Tibial artery (tissue), 4 donors: ENCODE results near the gene CD109.
"Not testable (repeated sequence)": the region's sequence is repeated elsewhere in the genome, so short reads cannot be mapped to it uniquely, and the experiment has no call there.

Source experiments
- DNase-seq, 2 donors: peaks; one replicate each; pipeline ENCODE4 v3.0.0-alpha.2; 2019
- H3K27ac ChIP-seq, 2 donors: fragments of 200-600 bp; sonication (generic) in 1 of 2; 1 replicate in 1 of 2; 2 replicates in 1 of 2; pipeline ENCODE4 v1.5.1; 2018 to 2019; ENCODE audit warnings: mild to moderate bottlenecking in 1 of 2
- H3K27me3 ChIP-seq, 2 donors: fragments of 200-600 bp; sonication (generic) in 1 of 2; one replicate each; pipeline versions ENCODE4 v1.5.1 to v1.6.0; 2016 to 2019
- H3K36me3 ChIP-seq, 3 donors: fragments of 200-600 bp; sonication (generic) in 2 of 3; one replicate each; pipeline ENCODE4 v1.5.1; 2016 to 2019; ENCODE audit warnings: mild to moderate bottlenecking in 2 of 3
- H3K4me1 ChIP-seq, 4 donors: fragments of 200-600 bp; sonication (generic) in 2 of 4; 1 replicate in 3 of 4; 2 replicates in 1 of 4; pipeline ENCODE4 v1.5.1; 2016 to 2019
- H3K4me3 ChIP-seq, 2 donors: fragments of 200-600 bp; sonication (generic) in 1 of 2; 1 replicate in 1 of 2; 2 replicates in 1 of 2; pipeline ENCODE4 v1.5.1; 2018 to 2019; ENCODE audit warnings: mild to moderate bottlenecking in 2 of 2
- H3K9me3 ChIP-seq, 3 donors: fragments of 200-600 bp; sonication (generic) in 1 of 3; one replicate each; pipeline ENCODE4 v1.5.1; 2016 to 2019
- intact Hi-C: fragments of 100-400 bp; cut with DNase I; formaldehyde crosslinking; loops from one replicate; pipeline ENCODE4 v1.15.0; 2023; ENCODE audit warnings: low total_unique reads
- TF ChIP-seq, protein P1 (sequence below), 2 experiments: fragments of 200-600 bp in 1 of 2; fragments of 450-650 bp in 1 of 2; IDR thresholded peaks; one replicate each; pipeline ENCODE4 v1.5.1; 2017 to 2019; ENCODE audit warnings: antibody characterized with exemption in 2 of 2, mild to moderate bottlenecking in 1 of 2, moderate library complexity in 1 of 2

The CD109 gene

DNA sequence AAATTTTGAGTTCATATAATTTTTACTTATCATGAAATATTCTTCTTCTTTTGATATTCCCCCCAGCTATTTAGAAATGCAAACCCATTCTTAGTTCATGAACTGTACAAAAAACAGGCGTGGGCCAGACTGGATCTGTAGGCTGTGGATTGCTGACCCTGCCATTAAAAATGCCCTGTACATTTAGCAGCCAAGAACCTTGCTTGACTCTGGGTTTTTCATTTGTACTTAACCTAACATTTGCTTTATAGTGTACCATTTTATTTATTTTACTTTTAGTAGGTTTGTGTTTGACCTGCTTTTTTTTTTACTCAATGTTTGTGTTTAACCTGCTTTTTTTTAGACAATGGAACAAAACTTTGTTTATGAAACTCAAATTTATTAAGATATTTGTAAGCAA lies 14.9 kb downstream of the CD109 start:
- TF ChIP-seq, protein P1, sequence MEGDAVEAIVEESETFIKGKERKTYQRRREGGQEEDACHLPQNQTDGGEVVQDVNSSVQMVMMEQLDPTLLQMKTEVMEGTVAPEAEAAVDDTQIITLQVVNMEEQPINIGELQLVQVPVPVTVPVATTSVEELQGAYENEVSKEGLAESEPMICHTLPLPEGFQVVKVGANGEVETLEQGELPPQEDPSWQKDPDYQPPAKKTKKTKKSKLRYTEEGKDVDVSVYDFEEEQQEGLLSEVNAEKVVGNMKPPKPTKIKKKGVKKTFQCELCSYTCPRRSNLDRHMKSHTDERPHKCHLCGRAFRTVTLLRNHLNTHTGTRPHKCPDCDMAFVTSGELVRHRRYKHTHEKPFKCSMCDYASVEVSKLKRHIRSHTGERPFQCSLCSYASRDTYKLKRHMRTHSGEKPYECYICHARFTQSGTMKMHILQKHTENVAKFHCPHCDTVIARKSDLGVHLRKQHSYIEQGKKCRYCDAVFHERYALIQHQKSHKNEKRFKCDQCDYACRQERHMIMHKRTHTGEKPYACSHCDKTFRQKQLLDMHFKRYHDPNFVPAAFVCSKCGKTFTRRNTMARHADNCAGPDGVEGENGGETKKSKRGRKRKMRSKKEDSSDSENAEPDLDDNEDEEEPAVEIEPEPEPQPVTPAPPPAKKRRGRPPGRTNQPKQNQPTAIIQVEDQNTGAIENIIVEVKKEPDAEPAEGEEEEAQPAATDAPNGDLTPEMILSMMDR (IDR thresholded peaks at IDR 0.05), result no peak
- intact Hi-C loops, result no loop called here
- DNase-seq, result no peak
- Histone ChIP-seq H3K9me3 (no peaks in the 10 kb centered on the region), H3K27ac (no peak overlapping the region), H3K36me3 (no peaks in the 10 kb centered on the region), H3K4me3 (no peak overlapping the region), H3K4me1 (peaks cover 0 to 8% (median 1%) of the 10 kb centered on the region in 4 donors), H3K27me3 (no peaks in the 10 kb centered on the region)

- Histone ChIP-seq H3K36me3 (no peaks in the 10 kb centered on the region), H3K9me3 (no peaks in the 10 kb centered on the region), H3K4me3 (no peak overlapping the region), H3K4me1 (peaks cover 0 to 8% (median 1%) of the 10 kb centered on the region in 4 donors), H3K27ac (no peak overlapping the region), H3K27me3 (no peaks in the 10 kb centered on the region)
- TF ChIP-seq, protein P1 (IDR thresholded peaks at IDR 0.05), result no peak
- no peak for DNase-seq
- intact Hi-C loops, result no loop called here
Measured at GRCh38 chr6:73712535-73713173, 16.7 kb downstream of the CD109 start.

- Histone ChIP-seq H3K4me1 (peaks cover 0 to 8% (median 1%) of the 10 kb centered on the region in 4 donors), H3K36me3 (no peaks in the 10 kb centered on the region), H3K27ac (no peak overlapping the region), H3K4me3 (no peak overlapping the region), H3K9me3 (no peaks in the 10 kb centered on the region), H3K27me3 (no peaks in the 10 kb centered on the region)
- TF ChIP-seq, protein P1 (IDR thresholded peaks at IDR 0.05), result no peak
- intact Hi-C loops, result no loop called here
- DNase-seq, result no peak
Measured at GRCh38 chr6:73713426-73714147, 17.6 kb downstream of the CD109 start.

DNA sequence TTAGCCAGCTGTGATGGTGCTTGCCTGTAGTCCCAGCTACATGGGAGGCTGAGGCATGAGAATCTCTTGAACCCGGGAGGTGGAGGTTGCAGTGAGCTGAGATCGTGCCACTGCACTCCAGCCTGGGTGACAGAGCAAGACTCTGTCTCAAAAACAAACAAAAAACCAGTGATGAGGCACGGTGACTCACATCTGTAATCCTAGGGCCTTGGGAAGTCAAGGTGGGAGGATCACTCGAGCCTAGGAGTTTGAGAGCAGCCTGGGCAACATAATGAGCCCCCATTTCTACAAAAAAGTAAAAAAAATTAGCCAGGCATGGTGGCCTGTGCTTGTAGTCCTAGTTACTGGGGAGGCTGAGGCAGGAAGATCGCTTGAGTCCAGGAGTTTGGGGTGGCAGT lies 19.1 kb downstream of the CD109 start:
- H3K4me3 ChIP-seq, H3K27me3 ChIP-seq, intact Hi-C loops, H3K4me1 ChIP-seq, H3K9me3 ChIP-seq, H3K27ac ChIP-seq, H3K36me3 ChIP-seq, DNase-seq: not testable (repeated sequence)

- H3K36me3 ChIP-seq, result no peaks in the 10 kb centered on the region
- no peaks in the 10 kb centered on the region for H3K4me1 ChIP-seq
- H3K4me3 ChIP-seq, result no peak overlapping the region
- no peaks in the 10 kb centered on the region for H3K27me3 ChIP-seq
- DNase-seq, result no peak
- H3K9me3 ChIP-seq, result no peaks in the 10 kb centered on the region
- TF ChIP-seq, protein P1 (IDR thresholded peaks at IDR 0.05), result no peak
- H3K27ac ChIP-seq, result no peak overlapping the region
- intact Hi-C loops, result no loop called here
Measured at GRCh38 chr6:73719046-73719445, 23.0 kb downstream of the CD109 start.

DNA sequence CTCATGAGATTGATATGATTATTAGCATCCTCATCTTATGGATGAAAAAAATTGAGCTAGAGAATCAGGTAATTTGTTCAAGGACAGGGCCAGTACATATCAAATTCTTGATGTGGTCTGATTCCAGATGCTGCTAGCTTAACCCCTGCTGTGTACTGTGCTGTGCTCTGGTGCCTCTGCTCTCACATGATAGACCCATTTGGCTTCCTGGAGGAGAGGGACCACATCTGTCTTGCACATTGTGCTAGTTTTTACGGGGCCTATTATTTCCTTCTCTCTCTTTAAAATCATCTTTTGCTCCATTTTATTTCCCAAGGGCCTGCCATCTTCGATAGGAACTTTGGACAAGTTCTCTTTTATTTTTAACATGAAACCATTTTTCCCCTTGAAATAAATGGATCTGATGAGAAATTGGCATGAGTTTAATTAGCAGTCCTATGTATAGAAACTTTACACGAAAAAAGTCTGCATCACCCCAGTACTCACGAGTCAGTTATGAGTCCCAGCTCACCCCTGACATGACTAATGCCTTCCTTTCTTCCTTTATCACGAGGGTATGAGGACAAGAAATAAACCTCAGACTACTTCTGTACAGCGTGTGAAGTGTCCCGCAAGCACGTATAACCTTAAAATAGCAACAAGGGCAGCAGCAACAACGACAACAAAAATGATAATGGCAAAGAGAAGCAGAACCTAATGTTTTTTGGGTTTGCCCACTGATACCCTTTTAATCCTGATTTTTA lies 26.5 kb downstream of the CD109 start:
- Histone ChIP-seq H3K27me3 (no peaks in the 10 kb centered on the region), H3K4me1 (no peaks in the 10 kb centered on the region), H3K27ac (no peak overlapping the region), H3K36me3 (no peaks in the 10 kb centered on the region), H3K9me3 (no peaks in the 10 kb centered on the region), H3K4me3 (no peak overlapping the region)
- TF ChIP-seq, protein P1 (IDR thresholded peaks at IDR 0.05), result no peak
- DNase-seq, result no peak
- intact Hi-C loops, result loop anchor here (10.0 kb wide), 1 partner anchor 548 kb away; no protein-coding TSS in a partner anchor

GRCh38 chr6:73723480-73723879 lies 27.5 kb downstream of the CD109 start:
- not testable (repeated sequence) for H3K36me3 ChIP-seq, H3K27ac ChIP-seq
- intact Hi-C loops, result loop anchor here (10.0 kb wide), 1 partner anchor 549 kb away; no protein-coding TSS in a partner anchor

More at GRCh38 chr6:73723480-73723879, 27.5 kb downstream of the CD109 start:
- not testable (repeated sequence) for DNase-seq, H3K4me3 ChIP-seq, H3K4me1 ChIP-seq, H3K9me3 ChIP-seq, H3K27me3 ChIP-seq
